OCI-LY7 (cell line): ENCODE results near the gene LTBR.

Experiments
- CTCF ChIP-seq: fragments of 200-600 bp; sonication (generic); conservative IDR thresholded peaks from 2 replicates; pipeline ENCODE4 v1.5.1; 2014; ENCODE audit warnings: mild to moderate bottlenecking, antibody characterized with exemption, low read length, moderate library complexity, mixed read lengths
- EZH2phosphoT487 ChIP-seq: fragments of 200-600 bp; sonication (generic); IDR thresholded peaks from 2 replicates; pipeline ENCODE4 v1.6.1; 2018; ENCODE audit warnings: low read depth, borderline replicate concordance, mild to moderate bottlenecking, mixed run types, antibody characterized with exemption, low read length, moderate library complexity, mixed read lengths

- TF ChIP-seq CTCF (no peak), EZH2phosphoT487 (no peak)
Measured at GRCh38 chr12:6337958-6338433, 46.0 kb upstream of the LTBR start.
